NCI-H748 treated with DMSO at 0.1 percent for 48 hours (cell line): Measurements from ENCODE around the gene EDNRA.

ENCODE experiments used
- DNase-seq: peaks from one replicate; lab custom pipeline; 2025; lab: John Stamatoyannopoulos, UW

Gene EDNRA

DNA sequence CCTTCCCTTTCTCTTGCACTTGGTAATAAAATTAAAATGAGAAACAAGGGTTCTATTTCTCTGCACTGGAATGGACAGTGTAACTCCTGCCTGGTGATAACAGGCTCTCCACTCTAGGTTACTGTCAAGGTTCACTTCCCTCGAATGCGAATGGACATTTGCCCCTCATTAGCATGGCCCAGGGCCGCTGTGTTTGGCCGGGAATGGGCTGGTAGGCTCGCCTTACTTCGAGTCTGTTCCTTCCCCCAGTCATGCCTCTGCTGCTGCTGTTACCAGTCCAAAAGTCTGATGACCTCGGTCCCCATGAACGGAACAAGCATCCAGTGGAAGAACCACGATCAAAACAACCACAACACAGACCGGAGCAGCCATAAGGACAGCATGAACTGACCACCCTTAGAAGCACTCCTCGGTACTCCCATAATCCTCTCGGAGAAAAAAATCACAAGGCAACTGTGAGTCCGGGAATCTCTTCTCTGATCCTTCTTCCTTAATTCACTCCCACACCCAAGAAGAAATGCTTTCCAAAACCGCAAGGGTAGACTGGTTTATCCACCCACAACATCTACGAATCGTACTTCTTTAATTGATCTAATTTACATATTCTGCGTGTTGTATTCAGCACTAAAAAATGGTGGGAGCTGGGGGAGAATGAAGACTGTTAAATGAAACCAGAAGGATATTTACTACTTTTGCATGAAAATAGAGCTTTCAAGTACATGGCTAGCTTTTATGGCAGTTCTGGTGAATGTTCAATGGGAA, 61.5 kb downstream of the EDNRA start:
- no peak for DNase-seq

DNA sequence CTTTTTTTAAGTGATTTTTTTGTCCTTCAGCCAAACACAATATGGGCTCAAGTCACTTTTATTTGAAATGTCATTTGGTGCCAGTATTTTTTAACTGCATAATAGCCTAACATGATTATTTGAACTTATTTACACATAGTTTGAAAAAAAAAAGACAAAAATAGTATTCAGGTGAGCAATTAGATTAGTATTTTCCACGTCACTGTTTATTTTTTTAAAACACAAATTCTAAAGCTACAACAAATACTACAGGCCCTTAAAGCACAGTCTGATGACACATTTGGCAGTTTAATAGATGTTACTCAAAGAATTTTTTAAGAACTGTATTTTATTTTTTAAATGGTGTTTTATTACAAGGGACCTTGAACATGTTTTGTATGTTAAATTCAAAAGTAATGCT, 62.1 kb downstream of the EDNRA start:
- DNase-seq: no peak

DNA sequence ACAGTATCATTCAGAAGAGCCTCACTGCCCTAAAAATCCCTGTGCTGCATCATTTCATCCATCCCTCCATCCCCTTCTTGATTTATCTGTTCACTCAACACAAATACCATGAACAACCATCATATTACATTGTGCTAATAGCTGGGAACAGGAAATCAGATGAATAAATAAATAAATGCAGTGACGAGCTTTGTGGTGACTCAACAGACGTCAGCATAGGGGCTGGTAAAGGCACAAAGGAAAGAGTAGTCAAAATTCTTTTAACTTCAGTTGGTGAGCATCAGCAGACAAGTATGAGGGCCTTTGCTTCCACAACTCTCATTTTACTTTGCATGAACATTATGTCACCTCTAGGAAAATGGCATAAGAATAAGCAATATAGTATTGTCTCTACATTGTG, 65.5 kb downstream of the EDNRA start:
- no peak for DNase-seq

DNA sequence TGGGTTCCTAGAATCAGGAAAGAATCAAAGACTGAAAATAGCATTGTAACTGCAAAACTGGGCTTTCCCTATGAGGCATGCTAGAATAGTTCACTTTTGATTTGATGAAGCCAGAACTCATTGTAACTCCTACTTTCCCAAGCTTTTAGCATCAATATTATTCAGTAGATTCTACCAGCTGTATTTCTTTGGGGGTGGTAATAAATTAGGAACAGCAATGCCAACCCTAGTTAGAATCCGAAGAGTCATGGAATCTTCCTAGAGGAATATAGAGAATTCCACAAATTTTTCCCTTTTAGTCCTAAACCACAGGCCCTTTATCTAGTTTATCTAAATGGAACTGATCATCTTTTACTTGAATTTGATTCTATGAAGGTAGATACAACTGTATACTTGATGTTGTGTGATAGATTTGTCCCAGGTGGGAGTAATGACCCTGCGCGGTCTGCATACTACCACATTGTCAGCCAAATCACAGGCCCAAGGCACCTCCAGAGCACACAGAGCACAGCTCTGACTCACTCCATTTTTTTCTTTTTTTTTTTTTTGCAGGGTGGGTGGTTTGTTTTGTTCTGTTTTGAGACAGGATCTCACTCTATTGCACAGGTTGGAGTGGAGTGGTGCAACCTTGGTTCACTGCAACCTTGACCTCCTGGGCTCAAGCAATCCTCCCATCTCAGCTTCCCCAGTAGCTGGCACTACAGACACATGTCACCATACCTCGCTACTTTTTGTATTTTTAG, 66.6 kb downstream of the EDNRA start:
- DNase-seq: no peak

DNA sequence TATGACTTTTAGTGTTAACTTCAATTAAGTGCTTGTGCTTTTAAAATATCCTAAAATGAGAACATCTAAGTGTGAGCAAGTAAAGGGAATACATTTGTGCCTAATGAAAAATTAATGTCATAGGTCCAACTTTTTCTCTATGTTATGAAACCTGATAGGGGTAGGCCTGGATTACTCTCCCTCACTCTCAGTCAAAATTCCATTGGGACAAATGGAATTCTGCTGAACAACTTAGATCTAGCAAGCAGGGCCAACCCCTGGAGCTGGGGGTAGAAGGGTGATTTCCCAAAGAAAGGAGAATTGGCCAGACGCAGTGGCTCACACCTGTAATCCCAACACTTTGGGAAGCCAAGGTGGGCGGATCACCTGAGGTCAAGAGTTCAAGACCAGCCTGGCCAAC, 67.4 kb downstream of the EDNRA start:
- DNase-seq: no peak

DNA sequence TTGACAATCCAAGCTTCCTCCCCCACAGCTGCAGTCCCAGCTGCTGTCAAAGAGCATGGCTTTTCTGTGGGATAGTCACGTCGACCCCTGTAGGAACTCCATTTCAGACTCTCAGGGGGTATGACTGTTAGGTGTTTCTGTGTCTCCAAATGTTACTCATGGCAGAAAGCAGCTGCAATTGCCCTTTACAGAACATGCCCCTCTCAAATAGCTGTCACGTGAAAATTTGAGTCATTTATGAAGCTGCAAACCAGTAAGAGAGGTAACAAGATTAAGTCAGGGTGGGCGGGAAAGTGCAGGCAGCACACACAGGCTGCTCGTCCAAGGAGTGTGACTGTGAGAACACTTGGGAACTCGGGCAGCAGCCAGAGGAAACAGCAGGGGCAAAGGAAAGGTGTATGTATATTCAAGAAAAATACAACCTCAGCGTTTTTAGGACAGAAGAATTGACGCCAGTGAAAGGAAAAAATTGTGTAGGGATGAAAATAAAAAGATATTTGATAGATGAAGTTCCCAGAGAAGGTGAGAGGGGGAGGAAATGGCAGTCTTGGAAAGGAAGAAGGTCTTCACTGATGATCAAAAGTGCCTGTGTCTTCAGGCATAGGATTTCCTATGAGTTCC, 69.8 kb downstream of the EDNRA start:
- no peak for DNase-seq

DNA sequence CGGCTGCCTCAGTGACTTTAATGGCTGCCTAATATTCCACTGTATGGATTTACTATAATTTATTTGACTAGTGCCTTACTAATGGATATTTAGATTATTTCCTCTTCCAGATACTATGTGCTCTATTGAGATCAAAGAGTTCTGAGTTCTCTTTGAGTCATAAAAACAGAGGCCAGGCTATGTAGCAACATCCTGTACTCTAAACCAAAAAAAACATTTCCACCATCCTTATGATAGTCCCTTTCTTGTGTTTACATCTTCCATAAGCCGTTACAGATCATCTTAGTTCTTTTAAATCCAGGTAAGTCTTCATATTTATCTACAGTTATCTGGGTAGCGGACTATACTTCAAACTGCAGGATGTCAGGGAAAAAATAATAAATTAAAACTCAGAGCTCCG, 79.7 kb downstream of the EDNRA start:
- no peak for DNase-seq

DNA sequence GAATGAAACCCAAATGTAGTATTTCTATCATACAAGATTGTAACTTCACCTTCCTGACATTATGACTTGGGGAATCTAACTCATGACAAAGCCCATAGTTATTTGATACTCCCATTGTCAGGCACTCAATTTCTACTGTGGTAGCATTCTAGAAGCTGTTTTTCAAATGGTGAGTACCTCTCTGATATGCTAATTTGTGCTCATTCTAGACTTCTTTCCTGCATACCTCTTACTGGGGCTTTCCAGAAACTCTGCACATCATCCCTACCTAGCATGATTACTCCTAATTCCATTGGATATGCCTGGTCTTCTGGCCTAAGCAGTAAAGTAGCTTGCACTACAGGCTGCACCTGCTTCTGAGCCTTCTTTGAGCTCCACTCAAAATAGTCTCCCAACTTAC, 85.9 kb downstream of the EDNRA start:
- DNase-seq: no peak

DNA sequence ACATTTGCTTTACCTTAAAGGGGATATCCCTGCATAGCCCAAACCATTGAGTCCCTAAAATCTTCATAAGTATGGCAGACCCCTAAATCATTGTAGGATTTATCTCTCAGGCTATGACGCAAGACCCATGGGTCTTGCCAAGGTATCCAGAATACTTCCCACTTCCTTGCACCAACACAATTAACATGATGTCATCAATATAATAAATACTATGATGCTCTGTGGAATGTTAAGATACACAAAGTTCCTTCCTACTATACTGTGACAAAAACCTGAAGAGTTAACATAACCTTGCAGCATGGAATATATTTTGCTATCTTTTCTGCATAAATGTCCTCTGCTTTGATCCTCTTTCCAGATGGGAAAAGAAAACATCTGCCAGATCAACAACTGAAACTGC, 86.4 kb downstream of the EDNRA start:
- DNase-seq: no peak

DNA sequence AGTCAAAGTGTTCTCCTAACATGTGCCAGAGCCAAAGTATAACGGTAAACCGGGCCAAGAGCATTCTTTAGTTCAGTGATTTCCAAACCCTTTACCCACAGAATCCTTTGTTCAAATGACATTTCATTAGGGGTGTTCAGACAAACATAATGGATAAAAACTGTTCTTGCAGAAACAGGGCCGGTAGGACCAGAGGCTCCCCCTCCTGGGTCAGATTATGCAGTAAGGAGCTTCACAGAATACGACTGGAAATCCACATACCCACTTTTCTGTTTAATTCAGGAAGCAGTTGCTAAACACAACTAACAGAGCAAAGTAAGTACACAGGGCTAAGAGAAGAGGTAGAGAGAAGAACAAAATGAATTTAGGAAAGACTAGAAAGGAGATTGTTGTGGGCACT, 89.7 kb downstream of the EDNRA start:
- no peak for DNase-seq

DNA sequence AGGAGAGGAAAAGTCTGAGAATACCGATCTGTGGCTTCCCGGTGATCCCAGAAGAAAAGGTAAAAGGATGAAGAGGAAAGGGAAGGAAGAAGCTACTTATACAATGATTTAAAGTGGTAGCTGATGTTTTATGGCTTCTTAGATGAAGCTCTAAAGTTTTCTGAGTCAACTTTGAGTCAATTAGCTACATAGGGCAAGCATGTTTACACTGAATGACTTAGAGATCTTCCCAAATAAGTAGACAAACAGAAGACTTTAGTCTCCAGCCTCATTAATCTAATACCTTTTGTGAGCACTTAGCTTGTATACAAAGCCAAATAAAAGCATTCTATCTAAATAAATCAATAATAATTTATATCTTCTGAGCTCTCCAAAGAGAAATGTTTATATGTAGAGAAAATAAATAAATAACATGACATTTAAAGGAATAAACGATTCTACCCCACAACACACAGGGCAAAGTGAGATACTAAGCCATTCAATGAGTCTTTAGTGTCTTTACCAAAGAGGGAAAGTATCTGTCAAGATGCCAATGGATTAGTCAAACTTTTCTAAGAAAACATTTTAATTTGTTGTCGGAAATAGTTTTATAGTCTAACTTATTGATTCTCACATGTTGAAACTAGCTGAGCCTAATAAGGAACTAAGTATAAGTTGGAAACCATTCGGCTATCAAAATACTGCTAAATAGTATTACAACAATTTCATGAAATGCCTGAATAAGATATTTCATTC, 90.3 kb downstream of the EDNRA start:
- DNase-seq: no peak

DNA sequence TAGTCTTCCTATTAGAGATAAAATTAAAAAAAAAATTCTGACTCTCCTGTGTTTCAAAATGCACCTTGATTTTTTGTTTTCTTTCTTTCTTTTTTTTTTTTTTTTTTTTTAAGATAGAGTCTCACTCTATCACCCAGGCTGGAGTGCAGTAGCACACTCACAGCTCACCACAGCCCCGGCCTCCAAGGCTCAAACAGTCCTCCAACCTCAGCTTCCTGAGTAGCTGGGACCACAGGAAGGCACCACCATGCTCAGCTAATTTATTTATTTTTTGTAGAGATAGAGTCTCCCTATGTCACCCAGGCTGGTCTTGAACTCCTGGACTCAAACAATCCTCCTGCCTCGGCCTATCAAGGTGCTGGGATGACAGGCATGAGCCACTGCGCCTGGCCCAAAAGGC, 95.2 kb downstream of the EDNRA start:
- DNase-seq: no peak

DNA sequence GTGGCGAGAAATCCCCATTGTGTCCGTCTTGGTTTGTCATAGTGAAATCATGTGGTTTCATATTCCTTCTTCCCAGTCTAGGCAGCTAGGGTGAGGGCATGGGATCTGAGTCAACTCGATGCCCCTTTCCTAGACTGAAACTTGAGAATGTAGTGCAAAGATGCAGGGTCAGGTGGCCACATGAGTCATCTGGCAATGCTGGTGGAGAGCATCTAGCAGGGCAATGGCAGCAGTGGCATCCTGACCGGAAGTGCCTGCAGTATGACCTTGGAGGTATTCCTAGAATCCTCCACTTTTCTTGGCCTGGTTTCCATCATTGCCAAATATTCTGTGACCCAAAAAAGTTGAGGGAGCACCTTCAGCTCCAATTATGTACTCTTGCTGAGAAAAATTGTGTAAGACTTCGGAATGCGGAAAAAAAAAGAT, 97.2 kb downstream of the EDNRA start:
- DNase-seq: no peak

DNA sequence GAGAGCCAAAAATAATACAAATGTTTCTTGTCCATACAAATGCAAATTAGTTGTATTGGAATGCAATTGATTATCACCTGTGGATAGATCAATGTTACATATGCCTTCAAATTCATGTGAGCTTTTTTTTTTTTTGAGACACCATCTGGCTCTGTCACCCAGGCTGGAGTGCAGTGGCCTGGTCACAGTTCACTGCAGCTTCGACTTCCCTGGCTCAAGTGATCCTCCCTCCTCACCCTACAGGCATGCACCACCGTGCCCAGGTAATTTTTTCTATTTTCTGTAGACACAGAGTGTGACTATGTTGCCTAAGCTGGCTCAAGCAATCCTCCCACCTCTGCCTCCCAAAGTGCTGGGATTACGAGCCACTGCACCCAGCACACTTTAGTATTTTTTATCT, 97.7 kb downstream of the EDNRA start:
- no peak for DNase-seq

DNA sequence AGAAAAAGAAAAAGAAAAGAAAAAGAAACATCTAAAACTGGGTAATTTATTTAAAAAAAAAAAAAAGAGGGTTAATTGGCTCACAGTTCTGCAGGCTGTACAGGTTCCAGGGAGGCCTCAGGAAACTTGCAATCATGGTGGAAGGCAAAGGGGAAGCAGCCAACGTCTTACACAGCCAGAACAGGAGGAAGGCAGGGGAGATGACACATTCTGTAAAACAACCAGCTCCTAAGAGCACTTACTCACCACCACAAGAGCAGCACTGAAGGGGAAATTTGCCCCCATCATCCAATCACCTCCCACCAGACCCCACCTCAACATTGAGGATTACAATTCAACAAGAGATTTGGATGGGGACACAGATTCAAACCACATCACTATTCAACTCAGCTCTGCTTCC, 99.5 kb downstream of the EDNRA start:
- no peak for DNase-seq

DNA sequence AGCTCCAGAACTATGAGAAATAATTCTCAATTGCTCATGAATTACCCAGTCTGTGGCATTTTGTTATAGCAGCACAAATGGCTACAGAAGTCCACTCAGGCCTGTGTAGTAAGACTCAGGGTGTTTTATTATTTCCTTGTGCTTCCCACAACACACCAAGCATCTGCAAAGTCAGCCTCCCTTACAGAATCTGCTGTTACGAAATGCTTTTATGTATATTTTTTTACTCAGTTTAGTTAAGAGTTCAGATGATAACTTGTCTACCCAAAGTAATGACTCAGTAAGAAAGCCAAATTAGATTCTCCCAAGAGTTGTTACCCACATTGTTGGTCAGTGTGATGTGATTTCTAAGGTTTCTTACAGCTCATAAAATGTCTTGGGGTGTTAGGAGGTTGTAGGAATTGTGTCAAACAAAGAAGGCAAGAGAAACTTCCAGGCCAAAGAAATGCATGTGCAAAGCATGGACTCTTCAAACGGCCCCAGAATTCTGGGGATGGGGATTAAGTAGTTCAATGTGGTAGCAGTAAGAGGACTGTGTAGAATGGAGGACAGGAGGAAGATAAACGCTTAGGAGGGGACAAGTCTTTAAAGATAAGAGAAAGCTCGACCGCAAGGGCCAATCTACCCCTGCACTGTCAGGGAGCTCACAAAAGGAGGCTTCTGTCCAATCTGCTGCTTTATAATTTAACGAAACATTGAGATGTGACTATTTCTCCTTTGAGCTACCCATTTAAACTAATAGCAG, 100.9 kb downstream of the EDNRA start:
- DNase-seq: no peak

DNA sequence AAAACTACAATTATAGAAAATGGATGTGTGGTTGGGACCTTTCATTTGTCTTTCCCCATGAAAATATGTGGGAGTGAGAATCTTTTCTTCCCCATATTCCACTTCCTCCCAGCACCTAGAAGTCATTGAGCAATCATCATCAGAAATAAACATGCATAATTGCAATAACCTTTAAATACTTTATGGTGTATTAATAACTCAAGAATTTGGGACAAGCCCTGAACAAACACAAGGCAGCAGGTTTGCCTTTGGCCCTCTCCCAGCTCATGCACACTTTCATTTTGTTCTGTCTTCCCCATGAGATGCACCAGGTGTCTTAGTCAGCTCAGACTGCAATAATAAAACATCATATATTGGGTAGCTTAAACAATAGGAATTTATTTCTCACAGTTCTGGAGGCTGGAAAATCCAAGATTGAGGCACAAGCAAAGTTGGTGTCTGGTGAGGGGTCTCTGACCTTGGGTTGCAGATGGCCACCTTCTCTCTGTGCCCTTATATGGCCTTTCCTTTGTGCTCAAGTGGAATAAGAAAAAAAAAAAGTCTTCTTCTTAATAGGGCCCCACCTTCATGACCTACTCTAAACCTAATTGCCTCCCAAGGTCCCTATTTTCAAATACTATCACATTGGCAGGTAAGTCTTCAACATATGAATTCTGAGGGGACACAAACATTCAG, 101.6 kb downstream of the EDNRA start:
- no peak for DNase-seq

DNA sequence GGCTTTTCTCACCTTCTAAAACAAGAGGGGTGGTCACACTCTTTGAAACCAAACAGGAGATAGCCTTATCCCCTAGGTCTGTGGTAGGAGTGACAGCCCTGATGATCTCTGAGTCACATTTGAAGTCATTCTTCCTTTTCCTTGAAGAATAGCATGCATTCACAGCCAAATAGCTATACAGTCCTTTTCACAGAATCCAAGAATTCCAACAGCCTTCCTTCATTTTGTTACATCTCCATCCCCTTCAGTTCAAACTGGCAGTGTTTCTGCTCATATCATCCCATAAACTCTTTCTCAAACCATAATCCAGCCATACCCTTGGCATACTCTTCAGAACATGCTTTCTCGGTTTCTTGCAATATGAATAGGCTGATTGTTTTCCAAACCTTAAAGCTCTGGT, 103.0 kb downstream of the EDNRA start:
- DNase-seq: no peak

DNA sequence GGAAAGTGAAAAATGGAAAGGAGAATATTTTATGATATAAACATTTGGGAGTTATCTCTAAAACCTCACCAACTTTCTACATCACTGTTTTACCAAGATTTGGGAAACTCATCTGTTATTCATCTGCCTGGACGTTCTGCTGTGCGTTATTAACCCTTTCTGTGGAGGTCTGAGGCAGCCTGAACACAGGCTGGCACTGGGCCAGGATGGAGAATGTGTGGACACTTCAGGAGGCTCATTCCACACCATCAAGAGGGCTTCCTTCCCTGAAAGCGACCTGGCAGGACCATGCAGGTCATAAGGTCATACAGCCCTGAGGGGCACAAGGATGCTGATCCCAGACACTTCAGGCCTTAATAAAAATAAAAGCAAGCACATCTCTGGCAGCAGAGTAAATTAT, 105.1 kb downstream of the EDNRA start:
- no peak for DNase-seq

DNA sequence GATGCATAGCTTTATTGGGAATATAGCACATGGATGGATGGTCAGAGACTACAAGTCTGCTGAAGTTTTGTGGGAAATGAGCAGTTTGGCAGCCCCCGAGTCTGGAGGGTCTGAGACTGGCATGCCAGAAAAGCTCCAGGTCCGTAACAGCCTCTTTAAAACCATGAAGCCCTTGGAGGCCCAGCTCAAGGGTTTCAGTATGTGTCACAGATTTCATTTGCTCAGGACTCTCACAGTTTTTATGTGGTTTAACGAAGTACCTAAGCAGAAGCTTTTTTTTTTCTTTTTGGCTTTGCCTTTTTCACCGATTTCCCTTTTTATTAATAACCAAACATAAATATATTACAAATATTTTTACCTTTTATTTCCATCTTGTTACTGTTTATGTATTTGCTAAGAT, 105.7 kb downstream of the EDNRA start:
- no peak for DNase-seq

DNA sequence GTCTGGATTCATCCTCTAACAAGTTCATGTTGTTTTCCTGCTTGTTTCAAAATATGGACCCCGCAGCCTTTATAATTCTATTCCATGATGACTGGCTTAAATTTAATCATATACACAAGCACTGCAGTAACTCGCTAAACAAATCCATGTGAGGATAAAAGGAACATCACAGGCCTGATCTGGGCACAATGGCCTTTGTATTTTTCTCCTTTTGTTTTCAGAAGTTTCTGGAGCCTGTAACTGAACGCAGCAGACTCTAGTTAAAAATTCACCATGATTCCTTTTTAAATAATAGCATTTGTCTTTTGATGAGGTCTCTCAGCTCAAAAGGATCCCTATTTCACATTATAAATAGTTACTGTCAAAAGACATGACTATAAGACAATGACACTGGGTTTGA, 106.1 kb downstream of the EDNRA start:
- no peak for DNase-seq
